Loucy (cell line): ENCODE results near the gene GALNT10.
"Not testable (repeated sequence)": the region's sequence is repeated elsewhere in the genome, so short reads cannot be mapped to it uniquely, and the experiment has no call there.

Source experiments
- H2AFZ ChIP-seq: fragments of 200-600 bp; sonication (generic); 2 replicates; pipeline ENCODE4 v1.6.0; 2016; ENCODE audit warnings: antibody characterized with exemption, mild to moderate bottlenecking, low read length, moderate library complexity
- H3F3A ChIP-seq: fragments of 200-600 bp; 2 replicates; pipeline ENCODE4 v1.6.0; 2016; ENCODE audit warnings: antibody characterized with exemption, low read depth, mild to moderate bottlenecking
- H3K27me3 ChIP-seq: fragments of 200-600 bp; sonication (generic); 2 replicates; pipeline ENCODE4 v1.6.1; 2014; ENCODE audit warnings: low read length, mild to moderate bottlenecking; ENCODE audit not compliant: insufficient read depth, poor library complexity, severe bottlenecking
- H3K36me3 ChIP-seq: fragments of 200-600 bp; sonication (generic); 2 replicates; pipeline ENCODE4 v1.6.1; 2016; ENCODE audit warnings: low read length; ENCODE audit not compliant: insufficient read depth
- H3K4me1 ChIP-seq: fragments of 200-600 bp; sonication (generic); 2 replicates; pipeline ENCODE4 v1.5.1; 2014; ENCODE audit warnings: low read length, mild to moderate bottlenecking; ENCODE audit not compliant: insufficient read depth, poor library complexity, severe bottlenecking
- H3K4me2 ChIP-seq: fragments of 200-600 bp; sonication (generic); 2 replicates; pipeline ENCODE4 v1.6.0; 2014; ENCODE audit warnings: antibody characterized with exemption, low read length, low read depth, mild to moderate bottlenecking; ENCODE audit not compliant: poor library complexity, severe bottlenecking
- H3K4me3 ChIP-seq: fragments of 200-600 bp; sonication (generic); 2 replicates; pipeline ENCODE4 v1.5.1; 2014; ENCODE audit warnings: low read length, mild to moderate bottlenecking, mixed read lengths; ENCODE audit not compliant: poor library complexity, severe bottlenecking
- H3K79me2 ChIP-seq: fragments of 200-600 bp; sonication (generic); 2 replicates; pipeline ENCODE4 v1.6.1; 2014; ENCODE audit warnings: low read length; ENCODE audit not compliant: insufficient read depth
- H3K9ac ChIP-seq: fragments of 200-600 bp; sonication (generic); 2 replicates; pipeline ENCODE4 v1.6.0; 2014; ENCODE audit warnings: mild to moderate bottlenecking, low read depth, low read length, moderate library complexity; ENCODE audit not compliant: poor library complexity, severe bottlenecking
- H3K9me2 ChIP-seq: fragments of 200-600 bp; sonication (generic); replicated peaks from 2 replicates; pipeline ENCODE4 v1.6.1; 2016; ENCODE audit warnings: low read depth, low read length, mixed read lengths
- H3K9me3 ChIP-seq: fragments of 200-600 bp; sonication (generic); 2 replicates; pipeline ENCODE4 v1.6.1; 2014; ENCODE audit warnings: mild to moderate bottlenecking, antibody characterized with exemption, low read length, low read depth; ENCODE audit not compliant: insufficient read depth
- H4K20me1 ChIP-seq: fragments of 200-600 bp; sonication (generic); 2 replicates; pipeline ENCODE4 v1.6.0; 2014; ENCODE audit warnings: antibody characterized with exemption, low read length, mild to moderate bottlenecking; ENCODE audit not compliant: insufficient read depth, poor library complexity, severe bottlenecking
- EZH2phosphoT487 ChIP-seq: fragments of 200-600 bp; IDR thresholded peaks from 2 replicates; pipeline ENCODE4 v1.6.1; 2018; ENCODE audit warnings: antibody characterized with exemption, mild to moderate bottlenecking, moderate library complexity, borderline replicate concordance
- TF ChIP-seq, protein P1 (sequence below): fragments of 200-600 bp; sonication (generic); conservative IDR thresholded peaks from 2 replicates; pipeline ENCODE4 v1.5.1; 2014; ENCODE audit warnings: mild to moderate bottlenecking, antibody characterized with exemption, low read length

Gene GALNT10

DNA sequence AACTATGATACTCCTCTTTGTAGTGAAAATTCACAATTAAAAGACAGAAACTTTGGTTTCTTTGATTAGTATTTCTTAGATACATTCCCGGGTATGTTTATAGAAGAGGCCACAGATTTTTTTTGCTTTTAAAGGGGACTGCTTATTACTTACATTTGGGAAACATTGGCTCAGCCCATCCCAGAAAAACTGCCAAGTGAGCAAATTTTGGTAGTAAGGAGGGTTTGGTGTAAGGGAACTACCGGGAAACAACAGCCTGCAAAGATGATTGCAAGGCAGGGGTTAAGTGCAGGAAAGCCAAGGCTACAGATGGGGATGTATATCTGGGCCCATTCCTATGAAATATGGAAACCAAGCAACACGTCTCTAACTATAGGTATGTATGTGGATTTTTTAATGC, 166.4 kb downstream of the GALNT10 start:
- TF ChIP-seq, protein P1, sequence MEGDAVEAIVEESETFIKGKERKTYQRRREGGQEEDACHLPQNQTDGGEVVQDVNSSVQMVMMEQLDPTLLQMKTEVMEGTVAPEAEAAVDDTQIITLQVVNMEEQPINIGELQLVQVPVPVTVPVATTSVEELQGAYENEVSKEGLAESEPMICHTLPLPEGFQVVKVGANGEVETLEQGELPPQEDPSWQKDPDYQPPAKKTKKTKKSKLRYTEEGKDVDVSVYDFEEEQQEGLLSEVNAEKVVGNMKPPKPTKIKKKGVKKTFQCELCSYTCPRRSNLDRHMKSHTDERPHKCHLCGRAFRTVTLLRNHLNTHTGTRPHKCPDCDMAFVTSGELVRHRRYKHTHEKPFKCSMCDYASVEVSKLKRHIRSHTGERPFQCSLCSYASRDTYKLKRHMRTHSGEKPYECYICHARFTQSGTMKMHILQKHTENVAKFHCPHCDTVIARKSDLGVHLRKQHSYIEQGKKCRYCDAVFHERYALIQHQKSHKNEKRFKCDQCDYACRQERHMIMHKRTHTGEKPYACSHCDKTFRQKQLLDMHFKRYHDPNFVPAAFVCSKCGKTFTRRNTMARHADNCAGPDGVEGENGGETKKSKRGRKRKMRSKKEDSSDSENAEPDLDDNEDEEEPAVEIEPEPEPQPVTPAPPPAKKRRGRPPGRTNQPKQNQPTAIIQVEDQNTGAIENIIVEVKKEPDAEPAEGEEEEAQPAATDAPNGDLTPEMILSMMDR, result no peak
- no peak for TF ChIP-seq EZH2phosphoT487
- Histone ChIP-seq H3K4me2 (no peak overlapping the region), H2AFZ (no peak overlapping the region)

DNA sequence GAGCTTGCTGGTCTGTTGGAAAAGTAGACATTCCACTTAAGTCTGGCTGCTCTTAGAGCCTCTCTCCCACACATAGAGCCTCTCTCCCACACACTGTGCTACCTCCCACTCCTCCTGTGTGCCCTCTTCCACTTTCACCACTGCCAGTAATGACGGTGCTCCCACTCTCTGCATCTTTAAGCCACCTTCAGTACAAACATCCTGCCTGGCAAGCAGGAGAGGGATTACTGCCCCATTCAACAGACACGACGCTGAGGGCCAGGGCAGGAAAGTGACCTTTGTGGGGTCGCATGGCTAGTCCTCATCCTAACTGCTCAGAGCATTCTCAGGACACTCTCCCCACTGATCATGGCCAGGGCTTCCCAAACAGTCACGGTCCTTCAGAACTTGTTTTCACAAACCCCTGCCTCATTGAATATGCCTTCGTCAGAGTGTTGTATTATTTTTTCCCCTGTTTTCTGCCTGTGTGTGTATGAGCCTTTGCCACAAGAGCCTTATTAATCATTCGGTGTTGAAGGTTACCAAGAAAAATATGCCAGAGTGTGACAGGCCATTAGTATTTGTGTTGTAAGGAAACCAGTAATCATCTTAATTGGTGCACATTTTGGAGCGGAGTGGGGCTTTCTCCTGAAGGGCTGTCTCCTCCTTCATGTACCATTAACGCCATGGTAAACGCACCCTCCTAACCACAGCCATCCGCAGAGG, 168.1 kb downstream of the GALNT10 start:
- no peaks in the 10 kb centered on the region for H3K79me2 ChIP-seq
- H3K4me2 ChIP-seq, result no peak overlapping the region
- H3K9me2 ChIP-seq, result no peaks in the 10 kb centered on the region
- H2AFZ ChIP-seq, result no peak overlapping the region
- H3K36me3 ChIP-seq, result no peaks in the 10 kb centered on the region
- no peaks in the 10 kb centered on the region for H4K20me1 ChIP-seq
- H3K4me1 ChIP-seq, result peaks cover 5% of the 10 kb centered on the region
- no peak overlapping the region for H3K9ac ChIP-seq
- H3K9me3 ChIP-seq, result no peaks in the 10 kb centered on the region
- TF ChIP-seq EZH2phosphoT487, result no peak
- TF ChIP-seq, protein P1, result no peak
- H3F3A ChIP-seq, result no peaks in the 10 kb centered on the region
- H3K4me3 ChIP-seq, result no peak overlapping the region
- H3K27me3 ChIP-seq, result no peaks in the 10 kb centered on the region

More for the DNA sequence above, 166.4 kb downstream of the GALNT10 start:
- H3K36me3 ChIP-seq, result no peaks in the 10 kb centered on the region
- H3K79me2 ChIP-seq, result no peaks in the 10 kb centered on the region
- no peaks in the 10 kb centered on the region for H3F3A ChIP-seq
- H3K9ac ChIP-seq, result no peak overlapping the region
- no peaks in the 10 kb centered on the region for H3K27me3 ChIP-seq
- no peak overlapping the region for H3K4me3 ChIP-seq
- H3K9me3 ChIP-seq, result no peaks in the 10 kb centered on the region
- peaks cover 5% of the 10 kb centered on the region for H3K4me1 ChIP-seq
- H4K20me1 ChIP-seq, result no peaks in the 10 kb centered on the region
- H3K9me2 ChIP-seq, result no peaks in the 10 kb centered on the region

DNA sequence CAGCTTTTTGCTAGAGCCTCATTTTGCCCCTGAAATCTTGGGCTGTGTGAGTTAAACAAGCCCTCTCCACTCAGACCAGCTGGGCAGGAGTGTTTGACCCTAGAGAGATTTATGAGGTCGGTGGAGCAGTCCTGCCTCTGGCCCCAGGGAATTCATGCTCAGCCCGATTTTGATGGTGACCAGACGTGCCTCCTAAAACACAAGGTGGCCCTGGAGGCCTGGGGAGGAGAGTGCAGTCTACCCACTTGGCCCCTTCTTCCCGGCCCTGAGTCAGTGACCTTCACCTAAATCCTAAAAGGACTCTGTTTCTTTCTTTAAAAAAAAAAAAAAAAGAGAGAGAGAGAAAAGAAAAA, 168.7 kb downstream of the GALNT10 start:
- Histone ChIP-seq H3K4me1 (peaks cover 5% of the 10 kb centered on the region), H3K9me2 (no peaks in the 10 kb centered on the region), H3K36me3 (no peaks in the 10 kb centered on the region), H3K9ac (no peak overlapping the region), H3K4me2 (no peak overlapping the region), H4K20me1 (no peaks in the 10 kb centered on the region), H3K9me3 (no peaks in the 10 kb centered on the region), H3K79me2 (no peaks in the 10 kb centered on the region), H3F3A (no peaks in the 10 kb centered on the region), H3K27me3 (no peaks in the 10 kb centered on the region), H3K4me3 (no peak overlapping the region), H2AFZ (no peak overlapping the region)
- TF ChIP-seq EZH2phosphoT487, result no peak
- TF ChIP-seq, protein P1, result no peak

DNA sequence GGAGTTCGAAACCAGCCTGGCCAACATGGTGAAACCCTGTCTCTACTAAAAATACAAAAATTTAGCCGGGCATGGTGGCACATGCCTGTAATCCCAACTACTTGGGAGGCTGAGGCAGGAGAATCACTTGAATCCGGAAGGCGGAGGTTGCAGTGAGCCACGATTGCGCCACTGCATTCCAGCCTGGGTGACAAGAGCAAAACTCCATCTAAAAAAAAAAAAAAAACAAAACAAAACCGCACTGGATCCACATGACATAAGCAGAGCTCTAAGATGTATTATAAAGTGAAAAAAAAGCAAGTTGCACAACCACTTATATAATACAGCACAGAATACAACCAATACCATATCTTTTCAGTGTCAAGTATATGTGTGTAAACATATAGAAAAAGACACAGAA, 169.7 kb downstream of the GALNT10 start:
- H2AFZ ChIP-seq, H3F3A ChIP-seq, H4K20me1 ChIP-seq, H3K9me2 ChIP-seq, H3K4me2 ChIP-seq, H3K36me3 ChIP-seq, H3K9ac ChIP-seq, H3K4me1 ChIP-seq, H3K9me3 ChIP-seq, H3K79me2 ChIP-seq, H3K4me3 ChIP-seq, H3K27me3 ChIP-seq: not testable (repeated sequence)
